ENCODE measurements around the gene CCDC178.
"Not testable (repeated sequence)": the region's sequence is repeated elsewhere in the genome, so short reads cannot be mapped to it uniquely, and the experiment has no call there.

The CCDC178 gene

DNA sequence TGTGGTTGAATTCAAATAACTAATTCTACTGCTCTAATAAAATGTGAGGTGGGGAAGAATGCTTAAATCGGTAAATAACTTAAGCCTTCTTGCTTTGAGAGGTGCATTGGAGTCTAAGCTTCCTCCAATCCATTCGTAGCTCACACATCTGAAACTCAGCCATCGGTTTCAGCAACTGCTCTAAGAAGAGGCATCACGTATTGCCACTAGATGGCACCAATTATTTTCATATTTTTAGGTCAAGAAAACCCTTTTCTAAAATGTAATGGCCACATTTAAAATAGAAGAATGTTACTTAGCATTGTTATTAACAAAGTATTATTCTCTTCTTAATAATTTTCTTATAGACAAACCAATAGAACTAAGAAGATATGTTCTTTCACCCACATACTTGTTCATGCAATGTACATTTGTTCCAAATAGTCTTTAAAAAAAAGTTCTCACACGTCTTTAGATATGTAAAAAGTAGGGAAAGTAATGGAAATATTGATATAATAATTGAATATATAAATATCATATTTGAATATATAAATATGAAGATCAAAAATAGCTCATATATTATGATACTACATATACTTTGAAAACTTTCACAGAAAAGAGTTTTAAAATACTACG is 229.8 kb downstream of the CCDC178 start:
- DNase-seq = peak; percentile 59

DNA sequence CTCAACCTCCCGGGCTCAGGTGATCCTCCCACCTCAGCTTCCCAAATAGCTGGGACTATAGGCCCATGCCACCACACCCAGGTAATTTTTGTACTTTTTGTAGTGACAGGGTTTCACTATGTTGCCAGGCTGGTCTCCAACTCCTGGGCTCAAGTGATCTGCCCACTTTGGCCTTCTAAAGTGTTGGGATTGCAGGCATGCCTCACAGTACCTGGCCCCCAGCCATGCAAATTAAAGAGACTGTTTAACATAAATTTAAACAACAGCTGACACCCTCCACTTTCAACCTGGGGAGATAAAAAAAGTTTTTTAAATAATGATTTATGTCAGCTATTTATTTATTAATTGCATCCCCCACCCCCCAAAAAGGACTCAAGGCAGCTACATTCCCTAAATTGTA is 234.7 kb downstream of the CCDC178 start:
- DNase-seq = no peak

DNA sequence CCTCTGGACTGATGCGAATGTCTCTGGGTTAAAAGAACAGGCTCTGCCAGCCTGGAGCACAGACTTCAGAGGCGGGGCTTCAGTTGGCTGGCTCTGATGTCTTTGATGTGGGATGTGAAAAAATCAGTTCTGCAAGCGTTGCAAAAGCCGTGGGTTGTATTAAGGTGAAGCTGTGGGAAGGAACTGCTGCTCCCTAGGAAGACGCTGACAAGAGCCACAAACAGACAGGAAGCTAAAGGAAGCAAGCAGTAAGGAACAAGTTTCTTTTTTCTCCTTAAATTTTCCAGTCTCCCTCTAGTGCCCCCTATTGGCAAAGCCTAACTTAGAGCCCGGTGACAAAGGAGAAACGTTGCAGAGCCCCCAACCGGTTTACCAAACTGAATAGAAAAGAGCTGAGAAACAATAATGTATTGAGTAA is 239.0 kb downstream of the CCDC178 start:
- no peak for DNase-seq

DNA sequence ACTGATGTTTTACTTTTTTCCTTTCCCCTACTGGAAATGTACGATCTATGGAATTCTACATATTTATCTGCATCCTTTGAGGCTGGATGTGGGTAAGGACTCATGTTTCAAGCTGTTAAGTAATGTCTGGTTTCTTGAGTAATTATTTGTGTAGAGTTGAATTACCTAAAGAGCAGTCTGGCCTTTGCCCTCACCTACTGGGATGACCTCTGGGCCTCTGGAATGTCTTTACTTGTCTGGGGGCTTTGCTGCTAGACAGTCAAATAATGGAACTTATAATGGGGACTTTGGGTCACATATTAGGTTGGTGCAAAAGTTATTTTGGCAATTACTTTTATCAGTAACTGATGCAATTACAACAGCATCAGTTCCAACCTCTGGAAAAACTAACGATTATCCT is 244.7 kb downstream of the CCDC178 start:
- no peak for DNase-seq

DNA sequence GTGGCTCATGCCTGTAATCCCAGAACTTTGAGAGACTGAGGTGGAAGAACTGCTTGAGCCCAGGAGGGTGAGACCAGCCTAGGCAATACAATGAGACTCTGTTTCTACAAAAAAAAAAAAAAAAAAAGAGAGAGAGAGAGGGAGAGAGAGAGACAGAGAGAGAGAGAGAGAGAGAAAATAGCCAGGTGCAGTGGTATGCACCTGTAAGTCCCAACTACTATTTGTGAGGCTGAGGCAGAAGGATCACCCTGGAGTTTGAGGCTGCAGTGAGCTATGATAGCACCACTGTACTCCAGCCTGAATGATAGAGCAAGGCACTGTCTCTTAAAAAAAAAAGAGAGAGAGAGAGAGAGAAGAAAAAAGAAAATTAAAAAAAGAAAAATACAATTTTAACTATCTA is 245.7 kb downstream of the CCDC178 start:
- DNase-seq = no peak

DNA sequence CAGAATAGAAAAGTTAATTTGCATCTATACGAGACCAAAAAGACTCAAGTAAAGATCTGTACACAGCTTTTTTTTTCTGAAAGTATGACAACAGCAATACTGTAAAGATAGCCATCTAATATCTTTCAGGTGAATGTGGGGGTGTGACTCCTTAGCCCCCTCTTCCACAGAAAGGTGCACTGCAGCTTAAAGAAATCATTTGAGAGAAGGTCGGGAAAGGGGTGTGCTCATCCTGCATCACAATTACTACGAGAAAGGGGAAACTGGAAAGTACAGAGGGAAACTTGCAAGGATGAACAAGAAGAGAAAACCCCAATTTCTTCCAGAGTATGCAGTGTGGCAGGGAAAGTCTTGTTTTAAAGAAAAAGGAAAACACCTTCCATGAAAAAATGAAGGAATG is 255.6 kb downstream of the CCDC178 start:
- DNase-seq = no peak

DNA sequence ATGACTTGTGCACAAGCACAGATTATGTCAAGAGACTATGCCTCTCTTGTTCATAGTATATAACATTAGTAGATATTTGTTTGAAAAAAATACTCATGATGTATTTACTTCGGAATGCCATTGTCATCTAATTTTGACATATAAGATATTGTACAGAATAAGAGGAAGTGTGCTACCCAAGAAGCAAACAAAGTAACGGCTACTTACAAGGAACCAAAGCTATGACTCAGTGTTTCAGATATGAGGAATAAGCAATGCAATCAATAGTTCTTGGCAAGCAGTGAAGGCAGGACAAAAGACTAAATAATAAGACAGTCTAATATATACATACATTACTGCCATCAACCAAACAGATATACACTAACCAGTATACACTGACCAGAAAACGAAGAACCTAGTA is 256.3 kb downstream of the CCDC178 start:
- no peak for DNase-seq

DNA sequence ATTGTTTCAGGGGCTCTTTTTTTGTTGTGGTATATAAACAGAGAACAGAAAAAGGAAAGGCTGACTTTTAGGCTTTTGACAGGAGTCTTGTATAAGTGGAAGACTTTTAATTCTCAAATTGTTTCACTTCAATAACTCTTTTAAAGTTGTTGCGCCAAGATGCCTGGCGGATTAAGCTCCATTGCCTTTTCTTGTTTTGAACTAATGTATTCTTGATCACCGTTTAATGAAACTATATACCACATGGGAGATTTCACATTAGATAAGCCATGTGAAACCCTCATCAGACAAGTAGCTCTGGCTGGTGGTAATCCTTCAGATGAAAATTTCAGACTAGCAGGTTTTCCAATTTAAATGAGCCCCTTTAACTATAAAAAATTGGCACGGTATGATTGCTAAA is 257.4 kb downstream of the CCDC178 start:
- no peak for DNase-seq

DNA sequence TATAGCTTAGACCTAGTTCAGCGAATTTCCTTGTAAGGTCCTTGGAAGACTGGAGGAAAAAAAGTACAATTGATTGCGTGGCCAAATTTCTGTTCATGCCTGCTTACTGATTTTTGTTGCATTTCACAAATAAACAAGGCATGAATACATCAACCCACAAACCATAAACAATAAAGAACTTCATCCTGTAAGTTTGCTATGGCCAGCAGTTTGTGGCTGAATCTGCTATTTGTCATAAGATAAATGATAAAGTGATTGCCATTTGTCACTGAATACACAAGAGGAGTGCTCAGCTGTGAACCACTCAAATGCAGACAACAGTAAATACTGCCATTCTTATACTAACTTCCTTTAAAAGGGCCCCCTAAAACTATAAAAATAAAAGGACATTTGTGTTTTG is 259.5 kb downstream of the CCDC178 start:
- DNase-seq = no peak

DNA sequence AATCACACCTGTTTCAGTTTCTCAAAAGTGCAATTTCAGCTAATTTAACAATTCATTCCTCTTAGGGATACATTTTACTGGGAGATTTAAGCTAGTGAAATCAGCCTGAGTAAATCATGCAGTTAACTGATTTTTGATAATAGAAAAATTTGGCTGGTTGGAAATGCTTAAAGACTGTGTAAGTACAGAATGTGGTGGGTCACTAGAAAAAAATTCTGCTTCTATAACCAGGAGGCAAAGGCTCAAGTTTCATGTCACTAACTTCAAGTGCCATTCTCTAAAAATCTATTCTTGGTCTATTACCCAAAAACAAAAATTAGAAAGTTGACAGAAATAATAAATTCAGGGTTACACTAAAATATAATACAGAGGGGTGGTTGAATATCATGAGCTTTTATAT is 271.3 kb downstream of the CCDC178 start:
- DNase-seq = no peak

DNA sequence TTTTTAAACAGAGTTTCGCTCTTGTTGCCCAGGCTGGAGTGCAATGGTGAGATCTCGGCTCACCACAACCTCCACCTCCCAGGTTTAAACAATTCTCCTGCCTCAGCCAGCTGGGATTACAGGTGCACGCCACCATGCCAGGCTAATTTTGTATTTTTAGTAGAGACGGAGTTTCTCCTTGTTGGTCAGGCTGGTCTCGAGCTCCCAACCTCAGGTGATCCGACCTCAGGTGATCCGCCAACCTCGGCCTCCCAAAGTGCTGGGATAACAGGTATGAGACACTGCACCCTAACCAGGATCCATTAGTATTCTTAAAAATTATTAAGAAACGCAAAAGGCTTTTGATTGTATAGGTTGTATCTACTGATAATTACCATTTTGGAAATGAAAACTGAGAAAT is 276.4 kb downstream of the CCDC178 start:
- not testable (repeated sequence) for DNase-seq

DNA sequence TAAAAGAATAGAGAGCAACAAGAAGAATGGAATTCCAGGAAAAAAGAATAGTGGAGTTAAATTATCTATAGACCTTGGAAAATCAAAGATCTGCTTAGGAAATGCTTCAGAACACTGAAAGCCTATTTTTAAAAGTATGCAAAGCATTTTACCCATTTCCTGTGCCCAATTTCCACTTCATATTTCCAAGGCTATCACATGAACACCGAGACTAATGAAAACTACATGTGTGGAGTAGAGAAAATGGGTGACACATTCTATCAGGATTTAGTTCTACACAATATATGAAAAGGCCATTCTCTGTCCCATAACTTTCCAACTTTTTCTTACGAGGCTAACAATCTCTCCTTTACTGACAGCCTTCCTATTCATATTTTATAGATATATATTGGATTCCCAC is 279.4 kb downstream of the CCDC178 start:
- no peak for DNase-seq

DNA sequence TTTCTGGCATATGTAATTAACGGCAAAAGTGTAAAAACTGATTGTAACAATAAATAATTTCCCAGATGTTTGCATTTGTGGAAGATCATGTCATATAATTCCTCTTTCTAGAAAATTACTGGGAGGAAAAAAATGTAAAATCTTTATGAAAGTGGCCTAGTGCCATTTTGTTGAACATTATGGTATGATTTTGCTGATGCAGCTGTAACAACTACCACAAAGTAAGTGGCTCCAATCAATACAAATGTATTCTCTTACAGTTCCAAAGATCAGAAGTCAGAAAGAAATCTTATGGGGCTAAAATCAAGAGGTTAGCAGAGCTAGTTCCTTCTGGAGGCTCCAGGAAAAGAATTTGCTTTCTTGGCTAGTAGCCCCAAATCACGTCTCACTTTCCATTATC is 281.4 kb downstream of the CCDC178 start:
- no peak for DNase-seq

DNA sequence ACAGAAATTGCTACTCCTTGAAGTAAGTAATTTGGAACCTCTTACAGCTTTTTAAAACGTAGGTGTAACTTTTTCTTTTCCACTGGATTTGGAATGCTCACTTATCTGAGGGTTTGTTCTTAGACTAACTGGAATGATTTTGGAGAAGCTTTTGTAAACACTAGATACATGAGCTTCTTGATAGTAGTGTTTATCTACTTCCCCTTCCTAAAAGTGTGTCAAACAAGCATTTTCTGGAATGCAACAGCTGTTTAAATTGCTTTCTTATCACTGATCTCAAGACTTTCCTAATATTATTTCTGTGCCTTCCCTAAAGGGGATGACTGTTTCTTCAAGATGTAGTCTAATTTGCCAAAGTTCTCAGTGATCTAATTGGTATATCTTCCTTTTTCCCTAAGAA is 282.6 kb downstream of the CCDC178 start:
- no peak for DNase-seq

DNA sequence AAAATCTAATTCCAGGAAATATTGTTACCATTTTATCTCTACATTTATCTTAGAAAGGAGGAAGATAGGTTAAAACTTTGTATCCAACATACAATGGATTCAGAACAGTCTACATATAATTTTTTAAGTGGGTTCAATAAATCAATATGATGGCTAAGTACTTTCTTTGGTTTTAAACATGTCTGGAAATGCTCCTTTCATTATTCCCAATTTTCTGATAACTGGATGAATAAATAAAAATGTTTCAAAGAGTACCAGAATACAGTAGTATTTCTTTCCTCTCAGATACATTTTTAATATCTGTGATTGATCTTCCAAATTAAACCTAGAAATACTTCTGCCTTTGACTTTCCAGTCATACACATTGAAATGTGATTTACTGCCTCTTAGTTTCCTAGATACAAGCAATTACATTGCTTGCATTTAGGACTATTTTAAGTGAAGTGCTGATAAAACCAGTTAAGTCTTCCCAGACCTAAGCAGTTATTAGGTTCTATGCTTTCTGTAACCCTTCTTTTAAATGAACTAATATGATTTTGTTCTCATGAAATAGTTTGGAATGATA is 283.5 kb downstream of the CCDC178 start:
- no peak for DNase-seq

DNA sequence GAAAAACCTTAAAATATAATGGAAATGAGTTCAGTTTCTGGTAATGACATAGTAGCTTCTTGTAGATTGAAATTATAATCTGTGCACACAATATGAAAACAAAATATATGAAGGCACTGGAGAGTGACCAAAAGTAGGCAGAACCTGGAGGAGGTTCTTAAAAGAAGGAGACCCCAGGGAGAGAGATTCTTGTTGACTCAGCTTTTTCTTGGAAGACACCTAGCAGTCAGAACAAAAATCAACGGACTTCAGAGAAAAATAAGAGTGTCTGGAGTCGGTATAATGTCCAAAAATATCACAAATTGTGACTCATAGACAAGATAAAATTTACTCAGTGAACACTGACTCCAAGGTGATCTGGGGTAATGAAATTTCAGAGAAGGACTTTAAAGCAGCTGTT is 286.5 kb downstream of the CCDC178 start:
- DNase-seq = no peak

DNA sequence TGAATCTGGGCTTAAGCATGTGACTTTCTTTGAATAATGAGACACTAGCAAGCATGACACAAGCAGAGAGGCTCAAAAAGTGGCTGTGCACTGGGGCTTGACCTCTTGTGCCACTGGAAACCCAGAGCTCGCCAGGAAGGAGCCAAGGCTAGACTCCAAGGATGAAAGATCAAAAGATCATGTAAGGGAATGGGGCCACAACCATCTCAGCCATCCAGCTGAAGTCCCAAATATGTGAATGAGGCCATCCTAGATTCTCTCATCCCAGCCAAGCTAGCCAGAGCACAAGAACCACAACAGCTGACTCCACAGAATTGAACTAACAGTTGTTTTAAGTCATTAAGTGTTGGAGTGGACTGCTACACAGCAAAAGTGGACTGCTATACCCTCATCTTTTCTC is 288.1 kb downstream of the CCDC178 start:
- DNase-seq = no peak

DNA sequence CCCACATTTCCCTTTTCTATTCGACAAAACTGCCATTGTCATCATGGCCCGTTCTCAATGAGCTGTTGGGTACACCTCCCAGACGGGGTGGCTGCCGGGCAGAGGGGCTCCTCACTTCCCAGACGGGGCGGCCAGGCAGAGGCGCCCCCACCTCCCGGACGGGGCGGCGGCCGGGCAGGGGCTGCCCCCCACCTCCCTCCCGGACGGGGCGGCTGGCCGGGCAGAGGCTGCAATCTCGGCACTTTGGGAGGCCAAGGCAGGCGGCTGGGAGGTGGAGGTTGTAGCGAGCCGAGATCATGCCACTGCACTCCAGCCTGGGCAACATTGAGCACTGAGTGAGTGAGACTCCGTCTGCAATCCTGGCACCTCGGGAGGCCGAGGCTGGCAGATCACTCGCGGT is 292.7 kb downstream of the CCDC178 start:
- DNase-seq = not testable (repeated sequence)

DNA sequence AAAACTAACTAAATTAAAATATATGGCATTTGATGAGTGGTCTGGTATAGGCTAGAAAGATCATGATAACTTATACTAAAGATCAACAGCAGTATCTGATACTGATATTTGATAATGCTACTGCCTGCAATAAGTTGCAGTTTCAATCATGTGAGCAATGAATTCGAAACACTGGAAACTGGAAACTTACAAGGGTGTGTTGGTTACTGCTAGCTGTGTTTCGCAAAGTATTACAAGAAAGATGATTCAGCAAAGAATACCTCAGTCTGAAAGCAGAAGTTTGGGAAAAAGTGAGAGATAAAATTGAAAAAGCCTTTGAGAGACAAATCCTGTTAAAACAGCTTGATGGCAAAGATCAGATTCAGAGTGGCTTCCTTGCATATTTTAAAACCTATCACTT is 294.5 kb downstream of the CCDC178 start:
- no peak for DNase-seq

DNA sequence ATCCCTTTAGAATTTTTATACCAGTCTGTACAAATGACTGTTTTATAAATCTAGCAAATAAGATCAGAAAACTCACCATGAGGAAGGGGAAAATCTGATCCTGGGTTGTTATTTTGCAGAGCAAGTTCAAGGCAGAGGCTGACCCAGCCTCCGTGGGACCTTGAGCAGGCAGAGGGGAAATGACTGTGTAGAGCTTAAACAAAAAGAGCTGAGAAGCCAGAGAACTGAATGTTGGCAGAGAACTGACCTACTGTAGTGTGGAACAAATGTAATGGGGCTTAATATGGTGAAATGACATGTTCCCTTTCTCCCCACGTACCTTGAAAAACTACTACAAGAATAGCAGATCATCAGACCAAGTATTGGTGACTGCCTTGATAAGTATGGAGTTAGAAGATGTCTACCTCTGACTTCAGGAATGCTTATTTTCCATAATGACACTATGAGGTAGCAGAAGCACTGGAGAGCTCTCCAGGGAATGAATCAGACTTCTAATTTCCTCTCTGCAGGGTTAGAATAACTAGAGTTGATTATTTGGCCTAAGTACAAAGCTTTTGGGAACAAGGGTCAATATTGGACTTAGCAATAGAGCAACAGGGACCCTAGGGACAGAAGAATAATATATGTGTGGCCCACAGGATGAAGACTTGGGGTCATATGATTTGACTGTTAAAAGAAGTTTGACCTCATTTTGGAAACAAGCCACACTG is 304.4 kb downstream of the CCDC178 start:
- no peak for DNase-seq

DNA sequence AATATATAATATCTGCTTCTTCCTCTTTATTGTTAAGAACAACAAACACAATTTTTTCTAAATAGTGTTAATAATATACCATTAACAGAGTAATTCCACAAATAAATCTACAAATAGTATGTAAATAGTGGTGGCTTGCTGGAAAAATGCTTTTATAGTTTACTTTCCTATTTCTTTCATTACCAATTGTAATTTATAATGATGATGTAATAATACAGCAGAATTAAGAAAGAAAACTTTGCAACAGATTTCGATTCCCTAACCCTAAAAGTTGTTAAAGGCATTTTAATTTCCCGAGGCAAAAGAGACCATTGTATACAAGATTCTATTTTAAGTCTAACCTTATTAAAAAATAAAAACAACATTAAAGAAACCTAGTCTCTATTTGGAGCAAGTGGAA is 307.9 kb downstream of the CCDC178 start:
- no peak for DNase-seq

DNA sequence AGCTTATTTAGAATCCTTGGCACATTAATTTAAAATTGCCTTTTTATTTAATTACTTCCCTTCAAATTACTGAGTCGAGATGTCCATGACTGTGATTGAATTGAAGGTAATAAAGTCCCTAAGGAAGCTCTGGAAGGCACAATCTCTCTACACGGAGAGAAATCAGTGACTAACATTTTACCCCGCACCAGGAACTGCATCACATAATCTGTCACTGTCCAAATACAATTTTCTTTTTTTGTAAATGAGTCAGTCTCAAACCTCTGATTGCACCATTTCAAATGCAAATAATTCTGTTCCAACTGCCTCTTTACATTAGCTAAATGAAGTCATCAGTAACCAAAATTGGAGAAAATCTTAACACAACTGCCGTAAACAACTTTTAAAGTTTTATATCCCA is 311.9 kb downstream of the CCDC178 start:
- DNase-seq = no peak

DNA sequence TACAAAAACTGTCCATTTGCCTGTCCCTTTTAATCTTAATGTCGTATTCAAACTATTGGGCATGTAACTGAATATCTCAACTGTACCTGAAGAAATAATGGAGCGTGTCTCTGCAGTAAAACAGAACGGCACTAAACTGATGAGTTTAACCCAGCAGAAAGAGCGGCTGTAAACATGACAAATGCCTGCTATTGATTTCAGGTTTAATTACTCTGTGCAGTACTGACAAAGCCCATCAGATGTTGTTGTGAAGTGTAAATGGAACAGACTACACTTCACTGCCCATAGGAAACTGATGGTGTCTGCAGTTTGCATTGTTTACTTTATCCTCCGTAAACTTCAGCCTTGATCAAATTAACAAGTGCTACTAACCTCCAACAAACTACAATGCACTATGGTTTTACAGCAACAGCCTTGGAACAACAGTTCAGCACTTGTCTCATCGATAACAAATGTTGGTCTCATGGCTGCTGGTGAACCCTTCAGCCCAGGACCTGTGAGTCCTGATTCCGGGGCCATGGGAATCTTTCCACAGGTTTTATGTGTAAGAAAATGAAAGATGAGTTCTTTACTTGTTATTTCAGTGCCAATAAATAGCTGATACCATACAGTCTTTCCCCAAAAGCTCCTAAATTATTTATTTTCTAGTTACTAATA is 316.5 kb downstream of the CCDC178 start:
- DNase-seq = peak; percentile 98

DNA sequence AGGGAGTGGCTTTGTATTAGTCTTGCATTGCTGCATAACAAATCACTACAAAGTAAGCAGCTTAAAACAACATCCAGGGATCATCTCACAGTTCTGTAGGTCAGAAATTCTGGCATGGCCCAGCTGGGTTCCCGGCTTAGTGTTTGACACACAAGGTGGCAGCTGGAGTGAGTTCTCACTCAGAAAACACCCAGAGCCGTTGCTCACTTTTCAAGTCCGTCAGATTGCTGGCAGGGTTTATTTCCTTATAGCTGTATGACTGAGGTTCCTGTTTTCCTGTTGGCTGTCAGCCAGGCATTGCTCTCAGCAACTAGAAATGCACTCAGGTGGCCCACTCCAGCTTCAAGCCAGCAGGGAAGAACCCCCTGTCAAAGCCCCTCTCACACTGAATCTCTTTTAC is 324.1 kb downstream of the CCDC178 start:
- peak; percentile 89 for DNase-seq

All from DMS153 (cell line).